Caco-2 (cell line): Measurements from ENCODE around the gene BACH2. TPM values are rescaled to one million over a fixed set of nuclear protein-coding genes. Genes with fewer than 3 reads are reported as not detected.

ENCODE experiments used
- BruUV-seq: library from RNA; stranded (reverse); fragments of 400-500 nt; replicated peaks from 2 replicates; lab custom pipeline; 2021; lab: Mats Ljungman, UMichigan
- CTCF ChIA-PET: fragments of 300-600 bp; sonication (Branson Sonifier 250); formaldehyde crosslinking; loops from one replicate; lab custom pipeline; 2022; ENCODE audit warnings: antibody characterized with exemption; lab: Charles Lee
- POLR2A ChIA-PET: fragments of 300-600 bp; sonication (Branson Sonifier 250); formaldehyde crosslinking; loops from one replicate; lab custom pipeline; 2022; ENCODE audit warnings: antibody characterized with exemption; lab: Charles Lee
- DNase-seq, 2 experiments: peaks; one replicate each; pipeline versions ENCODE4 v3.0.0 to v3.0.0-alpha.2; 2020 to 2022
- H3K27me3 ChIP-seq: replicated peaks from 2 replicates; pipeline ENCODE4 v1.6.0; 2011; ENCODE audit warnings: low read length; ENCODE audit not compliant: control insufficient read depth, insufficient read depth
- H3K36me3 ChIP-seq: 2 replicates; pipeline ENCODE4 v1.5.1; 2011; ENCODE audit warnings: low read length; ENCODE audit not compliant: control insufficient read depth, insufficient read depth
- H3K4me1 ChIP-seq: fragments of 250-450 bp; sonication (Bioruptor Pico); 2 replicates; pipeline ENCODE4 v1.5.1; 2020; ENCODE audit warnings: mild to moderate bottlenecking
- H3K4me3 ChIP-seq: 2 replicates; pipeline ENCODE4 v1.5.1; 2011; ENCODE audit warnings: low read depth, mild to moderate bottlenecking, control low read depth, low read length
- H3K9me3 ChIP-seq: fragments of 250-450 bp; sonication (Bioruptor Pico); 2 replicates; pipeline ENCODE4 v1.5.1; 2020; ENCODE audit warnings: mild to moderate bottlenecking, moderate library complexity
- H3K27ac Mint-ChIP-seq: one replicate; pipeline ENCODE4 v1.8.0; 2022; ENCODE audit warnings: mixed read lengths; ENCODE audit not compliant: unreplicated experiment
- H3K27me3 Mint-ChIP-seq: one replicate; pipeline ENCODE4 v1.8.0; 2022; ENCODE audit warnings: mixed read lengths; ENCODE audit not compliant: insufficient read depth, unreplicated experiment
- H3K36me3 Mint-ChIP-seq: one replicate; pipeline ENCODE4 v1.8.0; 2022; ENCODE audit warnings: mild to moderate bottlenecking, mixed read lengths; ENCODE audit not compliant: insufficient read depth, unreplicated experiment
- H3K4me1 Mint-ChIP-seq: one replicate; pipeline ENCODE4 v1.8.0; 2022; ENCODE audit warnings: low read depth, mixed read lengths; ENCODE audit not compliant: unreplicated experiment
- H3K4me3 Mint-ChIP-seq: one replicate; pipeline ENCODE4 v1.8.0; 2022; ENCODE audit warnings: mild to moderate bottlenecking, moderate library complexity, mixed read lengths; ENCODE audit not compliant: unreplicated experiment
- H3K9me3 Mint-ChIP-seq: one replicate; pipeline ENCODE4 v1.8.0; 2022; ENCODE audit warnings: mixed read lengths; ENCODE audit not compliant: unreplicated experiment
- intact Hi-C: fragments of 100-400 bp; cut with micrococcal nuclease; formaldehyde crosslinking; loops from one replicate; pipeline ENCODE4 v1.10.0; 2022; ENCODE audit not compliant: unreplicated experiment
- total RNA-seq: library from RNA; stranded (reverse); gene quantifications from 2 replicates; pipeline ENCODE4 v1.2.3, GENCODE V29; 2022
- TF ChIP-seq, protein P1 (sequence below), 2 experiments: fragments of 200-600 bp in 1 of 2; IDR thresholded peaks; 1 replicate in 1 of 2; 2 replicates in 1 of 2; pipeline versions ENCODE4 v1.5.1 to v1.8.0; 2011 to 2022; ENCODE audit warnings: antibody characterized with exemption in 1 of 2, control low read depth in 1 of 2, inconsistent platforms in 1 of 2, low read depth in 1 of 2, low read length in 1 of 2, mild to moderate bottlenecking in 1 of 2, moderate library complexity in 1 of 2; ENCODE audit not compliant: insufficient read depth in 1 of 2, severe bottlenecking in 1 of 2, unreplicated experiment in 1 of 2

Gene BACH2
- total RNA-seq, 1 experiment from 2014 or later: 0.43 TPM

DNA sequence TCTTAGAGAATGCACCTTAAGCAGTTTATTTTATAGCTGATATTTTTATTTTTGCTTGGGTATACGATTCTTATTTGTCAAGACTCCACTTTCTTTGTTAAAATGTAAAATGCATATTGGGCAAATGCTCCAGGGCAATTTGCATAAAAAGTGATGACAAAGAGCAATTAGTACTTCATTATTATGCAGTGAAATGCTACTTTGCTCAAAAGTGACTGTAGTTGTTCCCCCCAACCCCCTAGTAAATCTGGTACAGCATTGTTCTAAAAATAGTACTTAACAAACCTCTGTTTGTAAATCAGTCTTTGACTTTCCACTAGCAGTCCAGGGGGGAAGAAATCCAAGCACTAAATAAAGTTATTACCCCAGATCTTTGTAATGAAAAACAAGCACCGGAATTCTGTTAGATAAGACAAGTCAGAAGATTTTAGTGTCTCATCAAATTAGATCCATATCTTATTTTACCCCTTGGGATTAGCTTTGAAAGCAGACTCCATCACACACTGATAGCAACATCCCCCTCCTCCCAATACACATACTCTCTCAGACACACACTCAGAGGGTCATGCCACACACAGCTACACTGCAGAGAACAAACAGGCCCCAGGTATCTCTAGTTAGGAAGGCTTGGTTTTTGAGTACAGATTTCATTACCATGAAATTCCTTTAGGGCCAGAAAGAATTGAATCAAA lies 32.9 kb upstream of the BACH2 start:
- H3K4me3 ChIP-seq: no peak overlapping the region
- TF ChIP-seq, protein P1, sequence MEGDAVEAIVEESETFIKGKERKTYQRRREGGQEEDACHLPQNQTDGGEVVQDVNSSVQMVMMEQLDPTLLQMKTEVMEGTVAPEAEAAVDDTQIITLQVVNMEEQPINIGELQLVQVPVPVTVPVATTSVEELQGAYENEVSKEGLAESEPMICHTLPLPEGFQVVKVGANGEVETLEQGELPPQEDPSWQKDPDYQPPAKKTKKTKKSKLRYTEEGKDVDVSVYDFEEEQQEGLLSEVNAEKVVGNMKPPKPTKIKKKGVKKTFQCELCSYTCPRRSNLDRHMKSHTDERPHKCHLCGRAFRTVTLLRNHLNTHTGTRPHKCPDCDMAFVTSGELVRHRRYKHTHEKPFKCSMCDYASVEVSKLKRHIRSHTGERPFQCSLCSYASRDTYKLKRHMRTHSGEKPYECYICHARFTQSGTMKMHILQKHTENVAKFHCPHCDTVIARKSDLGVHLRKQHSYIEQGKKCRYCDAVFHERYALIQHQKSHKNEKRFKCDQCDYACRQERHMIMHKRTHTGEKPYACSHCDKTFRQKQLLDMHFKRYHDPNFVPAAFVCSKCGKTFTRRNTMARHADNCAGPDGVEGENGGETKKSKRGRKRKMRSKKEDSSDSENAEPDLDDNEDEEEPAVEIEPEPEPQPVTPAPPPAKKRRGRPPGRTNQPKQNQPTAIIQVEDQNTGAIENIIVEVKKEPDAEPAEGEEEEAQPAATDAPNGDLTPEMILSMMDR (IDR thresholded peaks at IDR 0.05; ENCODE audit: insufficient read depth in 1 of 2, low read depth in 1 of 2, low read length in 1 of 2, severe bottlenecking in 1 of 2, unreplicated experiment in 1 of 2): no peak
- CTCF ChIA-PET: no interaction called here

DNA sequence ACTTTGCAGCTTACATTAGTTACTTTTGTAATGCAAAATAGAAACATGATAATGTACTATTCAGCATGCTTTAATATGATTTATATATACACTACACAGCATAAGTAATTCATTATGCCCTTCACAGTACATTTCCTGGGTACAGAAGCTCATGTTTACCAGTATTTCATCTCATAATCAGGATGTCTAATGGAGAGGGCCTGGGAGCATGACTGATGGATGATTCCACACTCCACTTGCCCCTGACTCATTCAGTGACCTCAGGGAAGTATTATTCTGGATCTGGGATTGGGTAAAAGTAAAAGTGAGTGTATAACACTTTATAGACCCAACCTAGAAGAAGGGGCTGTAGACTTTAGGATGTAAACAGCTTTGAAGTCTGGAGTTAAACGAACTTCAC lies 31.4 kb upstream of the BACH2 start:
- TF ChIP-seq, protein P1 (IDR thresholded peaks at IDR 0.05; ENCODE audit: insufficient read depth in 1 of 2, low read depth in 1 of 2, low read length in 1 of 2, severe bottlenecking in 1 of 2, unreplicated experiment in 1 of 2): no peak
- H3K36me3 Mint-ChIP-seq: no peaks in the 10 kb centered on the region
- intact Hi-C loops: no loop called here
- Histone ChIP-seq H3K36me3 (no peaks in the 10 kb centered on the region), H3K4me3 (no peak overlapping the region), H3K27me3 (no peaks in the 10 kb centered on the region), H3K4me1 (no peaks in the 10 kb centered on the region), H3K9me3 (no peaks in the 10 kb centered on the region)
- H3K4me1 Mint-ChIP-seq: no peaks in the 10 kb centered on the region
- peaks cover 6% of the 10 kb centered on the region for H3K27me3 Mint-ChIP-seq
- ChIA-PET POLR2A (no interaction called here), CTCF (no interaction called here)
- H3K9me3 Mint-ChIP-seq: no peaks in the 10 kb centered on the region
- no TSS peak for BruUV-seq
- H3K27ac Mint-ChIP-seq: no peak overlapping the region
- no peak overlapping the region for H3K4me3 Mint-ChIP-seq
- no peak for DNase-seq

More for the DNA sequence above, 32.9 kb upstream of the BACH2 start:
- Mint-ChIP-seq H3K36me3 (no peaks in the 10 kb centered on the region), H3K9me3 (no peaks in the 10 kb centered on the region), H3K27ac (no peak overlapping the region), H3K4me1 (no peaks in the 10 kb centered on the region), H3K27me3 (peaks cover 3% of the 10 kb centered on the region), H3K4me3 (no peak overlapping the region)
- H3K27me3 ChIP-seq: no peaks in the 10 kb centered on the region
- BruUV-seq: no TSS peak
- intact Hi-C loops: no loop called here
- no peaks in the 10 kb centered on the region for H3K36me3 ChIP-seq
- POLR2A ChIA-PET: no interaction called here
- H3K9me3 ChIP-seq: no peaks in the 10 kb centered on the region
- H3K4me1 ChIP-seq: no peaks in the 10 kb centered on the region
- no peak for DNase-seq

DNA sequence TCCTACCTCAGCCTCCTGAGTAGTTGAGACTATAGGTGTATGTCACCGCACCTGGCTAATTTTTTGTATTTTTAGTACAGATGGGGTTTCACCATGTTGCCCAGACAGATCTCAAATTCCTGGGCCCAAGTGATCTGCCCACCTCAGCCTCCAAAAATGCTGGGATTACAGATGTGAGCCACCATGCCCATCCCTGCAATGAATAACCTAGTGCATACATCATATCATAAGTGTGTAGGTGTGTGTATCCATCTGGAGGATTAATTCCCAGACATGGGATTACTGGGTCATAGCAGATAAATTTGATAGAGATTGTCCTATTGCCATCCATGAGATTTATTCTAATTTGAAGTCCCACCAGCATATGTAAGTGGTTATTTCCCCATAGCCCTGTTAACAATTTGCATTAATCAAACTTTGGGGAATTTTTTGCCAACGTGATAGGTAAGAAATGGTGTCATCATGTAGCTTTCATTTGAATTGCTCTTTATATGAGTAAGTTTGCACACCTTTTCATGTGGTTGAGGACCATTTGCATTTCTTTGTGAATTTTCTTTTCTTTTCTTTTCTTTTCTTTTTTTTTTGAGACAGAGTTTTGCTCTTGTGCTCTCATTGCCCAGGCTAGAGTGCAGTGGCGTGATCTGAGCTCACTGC lies 29.9 kb upstream of the BACH2 start:
- intact Hi-C loops: no loop called here
- no peak overlapping the region for H3K4me3 Mint-ChIP-seq

More for the DNA sequence above, 29.9 kb upstream of the BACH2 start:
- Mint-ChIP-seq H3K4me1 (no peaks in the 10 kb centered on the region), H3K36me3 (no peaks in the 10 kb centered on the region), H3K27ac (no peak overlapping the region), H3K27me3 (peaks cover 6% of the 10 kb centered on the region), H3K9me3 (no peaks in the 10 kb centered on the region)
- no peak overlapping the region for H3K4me3 ChIP-seq
- CTCF ChIA-PET: no interaction called here
- H3K27me3 ChIP-seq: no peaks in the 10 kb centered on the region
- no TSS peak for BruUV-seq
- no peaks in the 10 kb centered on the region for H3K36me3 ChIP-seq
- POLR2A ChIA-PET: no interaction called here
- H3K4me1 ChIP-seq: no peaks in the 10 kb centered on the region
- TF ChIP-seq, protein P1 (IDR thresholded peaks at IDR 0.05; ENCODE audit: insufficient read depth in 1 of 2, low read depth in 1 of 2, low read length in 1 of 2, severe bottlenecking in 1 of 2, unreplicated experiment in 1 of 2): no peak
- no peaks in the 10 kb centered on the region for H3K9me3 ChIP-seq
- DNase-seq: no peak
